ENCODE data around the gene PLCL1. TPM values are rescaled to one million over a fixed set of nuclear protein-coding genes. Genes with fewer than 3 reads are reported as not detected.

PLCL1 gene
- total RNA-seq, 4 donors from 2014 or later, result 0.34 to 4.2 (median 1.2) TPM

- WGBS, 2 donors, result 40 to 53% methylated on average over 1 of the region's 1 CpG
- H3K9me3 ChIP-seq, result no peaks in the 10 kb centered on the region
- H3K4me3 ChIP-seq, result no peak overlapping the region
- DNase-seq, result no peak
- peaks cover 0 to 8% (median 0%) of the 10 kb centered on the region in 3 donors for H3K4me1 ChIP-seq
- no peak overlapping the region for H3K27ac ChIP-seq
- no peaks in the 10 kb centered on the region for H3K36me3 ChIP-seq
- no peak for TF ChIP-seq POLR2A (IDR thresholded peaks at IDR 0.05)
- no peak for TF ChIP-seq CTCF (IDR thresholded peaks at IDR 0.05)
- intact Hi-C loops (cut with DNase I), result no loop called here
- no peaks in the 10 kb centered on the region for H3K27me3 ChIP-seq
Measured at GRCh38 chr2:197931661-197932312, 127.4 kb downstream of the PLCL1 start.

GRCh38 chr2:197932374-197932773 lies 128.0 kb downstream of the PLCL1 start:
- H3K27me3 ChIP-seq, result no peaks in the 10 kb centered on the region
- DNase-seq, result no peak
- H3K36me3 ChIP-seq, result no peaks in the 10 kb centered on the region
- no peak overlapping the region for H3K27ac ChIP-seq
- H3K4me1 ChIP-seq, result peaks cover 0 to 8% (median 0%) of the 10 kb centered on the region in 3 donors
- H3K4me3 ChIP-seq, result no peak overlapping the region
- H3K9me3 ChIP-seq, result no peaks in the 10 kb centered on the region
- 85 to 89% methylated on average over 5 of the region's 5 CpGs for WGBS, 2 donors
- TF ChIP-seq CTCF (IDR thresholded peaks at IDR 0.05) (no peak), POLR2A (IDR thresholded peaks at IDR 0.05) (no peak)
- intact Hi-C loops (cut with DNase I), result no loop called here

- no peaks in the 10 kb centered on the region for H3K27me3 ChIP-seq
- H3K4me1 ChIP-seq, result no peaks in the 10 kb centered on the region
- no peaks in the 10 kb centered on the region for H3K9me3 ChIP-seq
- TF ChIP-seq POLR2A (IDR thresholded peaks at IDR 0.05) (no peak), CTCF (IDR thresholded peaks at IDR 0.05) (no peak)
- no peaks in the 10 kb centered on the region for H3K36me3 ChIP-seq
- 49 to 56% methylated on average over 4 of the region's 4 CpGs for WGBS, 2 donors
- no peak overlapping the region for H3K4me3 ChIP-seq
- H3K27ac ChIP-seq, result no peak overlapping the region
- no peak for DNase-seq
- intact Hi-C loops (cut with DNase I), result no loop called here
Measured at GRCh38 chr2:197934261-197934933, 130.0 kb downstream of the PLCL1 start.

GRCh38 chr2:197934934-197935289 lies 130.5 kb downstream of the PLCL1 start:
- H3K9me3 ChIP-seq, result no peaks in the 10 kb centered on the region
- intact Hi-C loops (cut with DNase I), result no loop called here
- H3K4me3 ChIP-seq, result no peak overlapping the region

More at GRCh38 chr2:197934934-197935289, 130.5 kb downstream of the PLCL1 start:
- H3K36me3 ChIP-seq, result no peaks in the 10 kb centered on the region
- DNase-seq, result no peak
- no peaks in the 10 kb centered on the region for H3K27me3 ChIP-seq
- TF ChIP-seq POLR2A (IDR thresholded peaks at IDR 0.05) (no peak), CTCF (IDR thresholded peaks at IDR 0.05) (no peak)
- WGBS, 2 donors, result 76 to 79% methylated on average over 4 of the region's 4 CpGs
- no peak overlapping the region for H3K27ac ChIP-seq
- H3K4me1 ChIP-seq, result no peaks in the 10 kb centered on the region

All from esophagus squamous epithelium (tissue), 5 donors.